OCI-LY1 (cell line): ENCODE results near the gene ZNF385C.

Experiments
- H2AFZ ChIP-seq: fragments of 200-600 bp; sonication (generic), shearing (Covaris generic); 2 replicates; pipeline ENCODE4 v1.6.0; 2014; ENCODE audit warnings: antibody characterized with exemption, mild to moderate bottlenecking, low read length
- H3F3A ChIP-seq: fragments of 200-600 bp; sonication (generic), shearing (Covaris generic); 2 replicates; pipeline ENCODE4 v1.6.0; 2014; ENCODE audit warnings: mild to moderate bottlenecking, antibody characterized with exemption, low read length, moderate library complexity; ENCODE audit not compliant: insufficient read depth
- H3K27ac ChIP-seq: fragments of 200-600 bp; sonication (generic); 2 replicates; pipeline ENCODE4 v1.5.1; 2014; ENCODE audit warnings: low read length, mixed run types, mild to moderate bottlenecking, low read depth; ENCODE audit not compliant: poor library complexity, severe bottlenecking
- H3K27me3 ChIP-seq: fragments of 200-600 bp; sonication (generic); 2 replicates; pipeline ENCODE4 v1.6.0; 2014; ENCODE audit warnings: antibody characterized with exemption, mild to moderate bottlenecking, low read length, moderate library complexity; ENCODE audit not compliant: insufficient read depth
- H3K36me3 ChIP-seq: fragments of 200-600 bp; sonication (generic); 2 replicates; pipeline ENCODE4 v1.6.1; 2014; ENCODE audit warnings: mild to moderate bottlenecking, antibody characterized with exemption, low read length, moderate library complexity, mixed read lengths; ENCODE audit not compliant: insufficient read depth
- H3K4me1 ChIP-seq: fragments of 200-600 bp; sonication (generic); 2 replicates; pipeline ENCODE4 v1.5.1; 2014; ENCODE audit warnings: mild to moderate bottlenecking, low read length, moderate library complexity; ENCODE audit not compliant: insufficient read depth, severe bottlenecking
- H3K4me2 ChIP-seq: fragments of 200-600 bp; sonication (generic), shearing (Covaris generic); 2 replicates; pipeline ENCODE4 v1.6.1; 2014; ENCODE audit warnings: low read length
- H3K4me3 ChIP-seq: fragments of 200-600 bp; sonication (generic); 2 replicates; pipeline ENCODE4 v1.5.1; 2014; ENCODE audit warnings: low read length, low read depth, mild to moderate bottlenecking, mixed read lengths; ENCODE audit not compliant: poor library complexity, severe bottlenecking
- H3K79me2 ChIP-seq: fragments of 200-600 bp; shearing (Covaris generic); 2 replicates; pipeline ENCODE4 v1.6.1; 2016; ENCODE audit warnings: mixed run types, low read length, mixed read lengths; ENCODE audit not compliant: insufficient read depth
- H3K9ac ChIP-seq: fragments of 200-600 bp; sonication (generic), shearing (Covaris generic); 2 replicates; pipeline ENCODE4 v1.6.1; 2014; ENCODE audit warnings: mild to moderate bottlenecking, low read length, mixed read lengths
- H3K9me2 ChIP-seq: fragments of 200-600 bp; sonication (generic), shearing (Covaris generic); 2 replicates; pipeline ENCODE4 v1.6.1; 2014; ENCODE audit warnings: low read depth, mild to moderate bottlenecking, low read length, mixed read lengths
- H3K9me3 ChIP-seq: fragments of 200-600 bp; shearing (Covaris generic); 2 replicates; pipeline ENCODE4 v1.6.1; 2014; ENCODE audit warnings: low read length, mixed read lengths
- H4K20me1 ChIP-seq: fragments of 200-600 bp; sonication (generic), shearing (Covaris generic); 2 replicates; pipeline ENCODE4 v1.6.0; 2016; ENCODE audit warnings: mild to moderate bottlenecking, low read length; ENCODE audit not compliant: insufficient read depth
- CTCF ChIP-seq: fragments of 200-600 bp; sonication (generic), shearing (Covaris generic); IDR thresholded peaks from 2 replicates; pipeline ENCODE4 v1.5.1; 2017; ENCODE audit warnings: mild to moderate bottlenecking, antibody characterized with exemption, low read length, moderate library complexity, mixed read lengths
- EZH2 ChIP-seq: fragments of 200-600 bp; sonication (generic), shearing (Covaris generic); IDR thresholded peaks from 2 replicates; pipeline ENCODE4 v1.8.0; 2017; ENCODE audit warnings: borderline replicate concordance, mixed run types, mild to moderate bottlenecking, antibody characterized with exemption, low read length, moderate library complexity, mixed read lengths

The ZNF385C gene

DNA sequence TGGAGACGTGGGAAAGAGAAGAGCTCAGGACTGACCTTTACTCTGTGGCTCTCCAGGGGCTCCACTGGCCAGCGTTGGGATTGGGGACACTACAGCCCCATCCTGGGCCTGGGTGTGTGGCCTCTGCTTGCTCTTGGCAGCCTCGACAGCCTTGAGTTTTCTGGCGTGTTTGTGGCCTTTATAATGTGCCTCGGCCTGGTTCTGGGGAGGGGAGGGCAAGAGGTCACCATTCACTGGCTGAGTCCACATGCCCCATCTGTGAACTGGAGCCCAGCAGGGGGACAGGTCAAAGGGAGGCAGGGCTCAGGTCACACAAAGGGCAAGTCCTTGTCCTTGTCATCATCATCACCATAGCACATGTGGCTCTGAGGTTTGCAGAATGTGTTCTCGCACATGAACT lies 66.7 kb downstream of the ZNF385C start:
- TF ChIP-seq EZH2 (no peak), CTCF (no peak)
- Histone ChIP-seq H3K27ac (no peak overlapping the region), H3K9me3 (no peaks in the 10 kb centered on the region), H3K4me3 (no peak overlapping the region), H3K4me1 (peaks cover 4% of the 10 kb centered on the region), H2AFZ (no peak overlapping the region), H3K36me3 (no peaks in the 10 kb centered on the region), H3F3A (no peaks in the 10 kb centered on the region), H3K27me3 (no peaks in the 10 kb centered on the region; the same call in 1 of the 2 replicates), H3K4me2 (no peak overlapping the region), H4K20me1 (no peaks in the 10 kb centered on the region), H3K9me2 (no peaks in the 10 kb centered on the region), H3K9ac (no peak overlapping the region), H3K79me2 (no peaks in the 10 kb centered on the region)

- Histone ChIP-seq H3K9ac (no peak overlapping the region), H3F3A (no peaks in the 10 kb centered on the region), H3K4me1 (peaks cover 7% of the 10 kb centered on the region), H3K9me2 (no peaks in the 10 kb centered on the region), H3K27ac (no peak overlapping the region), H3K27me3 (no peaks in the 10 kb centered on the region; the same call in 1 of the 2 replicates), H3K9me3 (no peaks in the 10 kb centered on the region), H3K36me3 (peaks cover 7% of the 10 kb centered on the region), H3K4me3 (no peak overlapping the region), H3K4me2 (no peak overlapping the region), H2AFZ (no peak overlapping the region), H4K20me1 (no peaks in the 10 kb centered on the region), H3K79me2 (no peaks in the 10 kb centered on the region)
- TF ChIP-seq CTCF (peak; percentile 10; the same call in 1 of the 2 replicates), EZH2 (no peak)
These were observed 69.5 kb downstream of the ZNF385C start for GRCh38 chr17:42028791-42029127.

GRCh38 chr17:42027961-42028790 lies 70.1 kb downstream of the ZNF385C start:
- H3K9me3 ChIP-seq: no peaks in the 10 kb centered on the region
- no peak overlapping the region for H2AFZ ChIP-seq
- H3K4me3 ChIP-seq: no peak overlapping the region
- no peaks in the 10 kb centered on the region for H4K20me1 ChIP-seq
- no peak overlapping the region for H3K27ac ChIP-seq
- peaks cover 12% of the 10 kb centered on the region for H3K36me3 ChIP-seq
- H3K9ac ChIP-seq: no peak overlapping the region
- H3F3A ChIP-seq: no peaks in the 10 kb centered on the region
- H3K4me2 ChIP-seq: no peak overlapping the region
- H3K9me2 ChIP-seq: no peaks in the 10 kb centered on the region
- TF ChIP-seq EZH2: no peak
- peak; percentile 49 for TF ChIP-seq CTCF
- H3K4me1 ChIP-seq: peaks cover 7% of the 10 kb centered on the region
- H3K79me2 ChIP-seq: no peaks in the 10 kb centered on the region
- H3K27me3 ChIP-seq: no peaks in the 10 kb centered on the region; the same call in 1 of the 2 replicates
